ENCODE measurements around the gene UROD. TPM values are rescaled to one million over a fixed set of nuclear protein-coding genes. Genes with fewer than 3 reads are reported as not detected.

UROD gene
- total RNA-seq, 1 experiment from 2014 or later: 92.2 TPM

DNA sequence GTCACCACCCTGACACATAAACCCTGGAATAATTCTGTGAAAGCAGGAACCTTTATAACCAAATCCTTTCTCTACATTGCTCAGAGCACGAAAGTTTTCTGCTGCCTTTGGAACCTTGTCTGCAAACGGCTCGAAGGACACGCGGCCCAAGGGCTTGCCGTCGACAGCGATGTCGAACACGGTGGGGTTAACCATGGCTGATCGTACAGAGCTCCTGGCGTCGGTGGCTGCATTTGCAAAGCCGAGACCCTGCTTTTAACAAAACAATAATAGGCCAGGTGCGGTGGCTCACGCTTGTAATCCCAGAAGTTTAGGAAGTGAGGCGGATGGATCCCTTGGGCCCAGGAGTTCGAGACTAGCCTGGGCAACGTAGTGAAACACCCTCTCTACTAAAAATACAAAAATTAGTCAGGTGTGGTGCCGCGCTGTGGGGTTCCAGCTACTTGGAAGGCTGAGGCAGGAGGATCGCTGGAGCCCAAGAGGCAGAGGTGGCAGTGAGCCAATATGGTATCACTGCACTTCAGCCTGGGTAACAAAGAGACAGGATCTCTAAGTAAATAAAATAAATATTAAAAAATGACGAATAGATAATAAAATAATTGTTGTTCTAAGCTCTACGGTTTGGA, 23.4 kb upstream of the UROD start:
- Histone ChIP-seq H3K23ac (ENCODE audit: insufficient read length, low read depth, low read length) (no peak overlapping the region), H2BK15ac (ENCODE audit: low read depth, low read length) (no peak overlapping the region), H2BK5ac (ENCODE audit: insufficient read length, low read length) (no peak overlapping the region), H3K79me1 (ENCODE audit: insufficient read depth, low read depth, low read length, poor library complexity, severe bottlenecking) (no peaks in the 10 kb centered on the region), H3K9ac (ENCODE audit: extremely low read depth, insufficient read length, low read length) (no peak overlapping the region), H4K20me1 (ENCODE audit: control insufficient read depth, insufficient read depth, insufficient read length) (no peaks in the 10 kb centered on the region), H3K23me2 (ENCODE audit: insufficient read length, low read depth, low read length, poor library complexity, severe bottlenecking) (peaks cover 9% of the 10 kb centered on the region), H3K14ac (ENCODE audit: insufficient read depth, low read length) (no peak overlapping the region), H2BK20ac (ENCODE audit: low read depth, low read length, poor library complexity, severe bottlenecking) (no peak overlapping the region), H3K4me1 (ENCODE audit: insufficient read depth, low read length) (peaks cover 5% of the 10 kb centered on the region; the same call in 1 of the 2 replicates), H2BK120ac (ENCODE audit: low read depth, low read length, poor library complexity, severe bottlenecking) (no peak overlapping the region), H2AFZ (ENCODE audit: low read length) (no peak overlapping the region), H4K91ac (ENCODE audit: insufficient read length, low read depth, low read length) (no peak overlapping the region), H3K27me3 (ENCODE audit: insufficient read depth, low read length) (no peaks in the 10 kb centered on the region), H4K5ac (ENCODE audit: insufficient read length, low read depth, low read length) (no peak overlapping the region), H3K27ac (ENCODE audit: insufficient read length, low read depth, low read length) (no peak overlapping the region), H3K4ac (ENCODE audit: low read depth, low read length) (no peak overlapping the region), H3T11ph (ENCODE audit: low read length) (no peak overlapping the region), H3K9me3 (ENCODE audit: control insufficient read depth, low read depth, low read length) (no peaks in the 10 kb centered on the region), H3K4me2 (ENCODE audit: insufficient read depth, insufficient read length, low read length) (no peak overlapping the region), H2BK12ac (ENCODE audit: insufficient read length, low read depth, low read length) (no peak overlapping the region), H3K56ac (ENCODE audit: insufficient read length, low read depth, low read length) (no peak overlapping the region), H2AK5ac (ENCODE audit: insufficient read length, low read length) (no peak overlapping the region), H3K79me2 (ENCODE audit: insufficient read depth, low read length) (no peaks in the 10 kb centered on the region), H3K18ac (ENCODE audit: insufficient read length, low read depth, low read length) (no peak overlapping the region), H4K8ac (replicated peaks; ENCODE audit: insufficient read length, low read depth, low read length) (no peak overlapping the region)
- TF ChIP-seq CTCF (conservative IDR thresholded peaks at IDR 0.05): no peak
- no peaks in the 10 kb centered on the region for H3K27me3 Mint-ChIP-seq (ENCODE audit: low read depth)
- WGBS (ENCODE audit: extremely low coverage, insufficient read length, low lambda C conversion rate): 100% methylated on average over 2 of the region's 24 CpGs
- H3K4me1 Mint-ChIP-seq: peaks cover 9 to 17% of the 10 kb centered on the region in 2 experiments
- peaks cover 0 to 4% (median 3%) of the 10 kb centered on the region in 3 experiments; a peak in 1 of 7 replicates for H3K36me3 Mint-ChIP-seq (ENCODE audit: insufficient read depth in 1 of 3, low read depth in 3 of 3)
- H3K9me3 Mint-ChIP-seq: peaks cover 2 to 3% of the 10 kb centered on the region in 2 experiments; a peak in 3 of 5 replicates
- H3K4me3 Mint-ChIP-seq: no peak overlapping the region
- DNase-seq: no peak
- no peak overlapping the region for H3K27ac Mint-ChIP-seq

All from H9 (cell line).